Fibroblast of mammary gland (primary cell): ENCODE data around the gene PHYHIPL.

Source experiments
- DNase-seq: peaks from one replicate; pipeline ENCODE4 v3.0.0-alpha.2; 2010; ENCODE audit warnings: low read depth
- H3K4me3 ChIP-seq: 2 replicates; pipeline ENCODE4 v1.5.1; 2011; ENCODE audit warnings: low read depth, mild to moderate bottlenecking, low read length, moderate library complexity; ENCODE audit not compliant: control insufficient read depth
- TF ChIP-seq, protein P1 (sequence below): conservative IDR thresholded peaks from 2 replicates; pipeline ENCODE4 v1.5.1; 2011; ENCODE audit warnings: low read depth, low read length, inconsistent platforms; ENCODE audit not compliant: control insufficient read depth, insufficient read depth

Gene PHYHIPL

DNA sequence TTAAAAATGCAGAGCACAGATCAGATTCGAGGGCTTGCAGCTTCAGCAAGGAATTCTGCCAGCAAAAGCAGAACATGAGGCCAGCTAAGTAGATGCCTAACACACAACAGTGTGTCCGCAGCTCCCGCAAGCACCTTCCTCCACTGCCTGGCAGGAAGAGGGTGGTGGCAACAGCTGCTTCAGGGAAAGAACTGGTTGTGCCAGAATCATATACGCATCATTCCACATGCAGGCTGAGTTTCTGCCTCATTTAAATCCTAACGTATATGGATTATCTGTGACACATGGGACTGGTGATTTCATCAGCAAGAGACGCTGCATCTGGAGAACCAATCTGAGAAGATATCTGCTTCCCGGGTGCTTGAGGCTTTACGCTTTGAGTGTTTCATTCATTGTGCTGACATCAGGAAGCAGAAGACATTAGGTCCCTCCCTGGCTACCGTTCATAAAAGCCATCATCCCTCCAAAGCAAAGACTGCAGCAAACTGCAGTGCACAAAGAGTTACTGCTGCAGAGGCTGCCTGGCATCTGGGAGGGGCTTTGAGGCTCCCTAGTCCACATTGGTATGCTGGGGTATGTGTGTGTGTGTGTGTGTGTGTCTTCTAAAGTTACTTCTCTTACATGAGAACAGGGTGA is 107.1 kb downstream of the PHYHIPL start:
- H3K4me3 ChIP-seq, result no peak overlapping the region
- TF ChIP-seq, protein P1, sequence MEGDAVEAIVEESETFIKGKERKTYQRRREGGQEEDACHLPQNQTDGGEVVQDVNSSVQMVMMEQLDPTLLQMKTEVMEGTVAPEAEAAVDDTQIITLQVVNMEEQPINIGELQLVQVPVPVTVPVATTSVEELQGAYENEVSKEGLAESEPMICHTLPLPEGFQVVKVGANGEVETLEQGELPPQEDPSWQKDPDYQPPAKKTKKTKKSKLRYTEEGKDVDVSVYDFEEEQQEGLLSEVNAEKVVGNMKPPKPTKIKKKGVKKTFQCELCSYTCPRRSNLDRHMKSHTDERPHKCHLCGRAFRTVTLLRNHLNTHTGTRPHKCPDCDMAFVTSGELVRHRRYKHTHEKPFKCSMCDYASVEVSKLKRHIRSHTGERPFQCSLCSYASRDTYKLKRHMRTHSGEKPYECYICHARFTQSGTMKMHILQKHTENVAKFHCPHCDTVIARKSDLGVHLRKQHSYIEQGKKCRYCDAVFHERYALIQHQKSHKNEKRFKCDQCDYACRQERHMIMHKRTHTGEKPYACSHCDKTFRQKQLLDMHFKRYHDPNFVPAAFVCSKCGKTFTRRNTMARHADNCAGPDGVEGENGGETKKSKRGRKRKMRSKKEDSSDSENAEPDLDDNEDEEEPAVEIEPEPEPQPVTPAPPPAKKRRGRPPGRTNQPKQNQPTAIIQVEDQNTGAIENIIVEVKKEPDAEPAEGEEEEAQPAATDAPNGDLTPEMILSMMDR, result no peak
- DNase-seq, result no peak

DNA sequence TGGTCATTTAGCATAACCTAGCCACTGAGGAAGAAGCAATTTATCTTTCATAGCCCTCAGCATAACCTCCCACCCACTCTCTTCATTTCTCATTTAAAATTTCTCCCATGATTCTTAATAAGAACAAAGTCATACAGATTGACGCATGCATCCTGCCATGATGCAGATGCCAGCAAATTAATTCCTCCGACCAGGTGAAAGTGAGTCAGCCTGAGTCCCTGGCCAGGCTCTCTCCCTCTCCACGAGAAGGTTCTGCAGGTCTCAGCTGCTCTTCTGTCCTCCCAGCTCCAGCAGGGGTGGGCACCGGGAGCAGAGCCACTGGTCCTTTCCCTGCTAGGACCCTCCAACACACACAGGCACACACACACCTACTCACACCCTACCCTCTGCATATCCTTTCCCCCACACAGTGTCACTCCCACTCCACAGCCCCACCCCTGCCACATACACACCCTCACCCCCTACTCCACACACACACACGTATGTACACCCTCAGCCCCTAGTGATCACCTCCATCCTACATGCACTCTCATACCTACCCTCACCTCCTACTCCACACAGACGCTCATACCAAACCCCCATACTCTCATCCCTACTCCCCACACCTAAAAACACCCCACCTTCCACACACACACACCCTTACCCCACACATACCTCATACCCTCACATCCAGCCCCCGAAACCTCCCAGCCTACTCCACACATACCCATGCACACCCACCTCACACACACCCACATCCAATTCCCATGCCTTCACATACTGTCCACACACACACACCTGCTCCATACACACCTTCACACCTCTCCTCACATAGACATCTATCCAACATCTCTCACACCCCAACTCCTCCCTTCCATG is 107.9 kb downstream of the PHYHIPL start:
- no peak for DNase-seq
- no peak overlapping the region for H3K4me3 ChIP-seq
- TF ChIP-seq, protein P1, result no peak

DNA sequence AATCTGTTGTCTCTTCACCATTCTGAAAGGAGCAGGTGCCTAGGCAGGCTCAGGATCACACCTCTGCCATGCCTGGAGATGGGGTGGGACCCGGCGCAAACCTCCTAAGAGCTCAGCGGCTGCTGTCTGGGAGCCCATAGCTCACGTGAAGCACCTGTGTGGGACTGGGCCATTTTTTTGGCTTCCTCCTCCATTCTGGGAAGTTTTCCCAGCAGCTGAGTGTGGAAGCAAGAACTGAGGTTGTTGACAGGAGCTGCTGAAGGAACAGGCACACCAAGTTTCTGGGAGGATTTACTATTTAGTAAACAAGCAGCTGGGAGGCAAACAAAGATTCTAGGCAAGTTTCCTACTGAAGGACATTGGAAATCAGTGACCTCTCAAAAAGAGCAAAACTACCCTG is 108.6 kb downstream of the PHYHIPL start:
- TF ChIP-seq, protein P1, result no peak
- H3K4me3 ChIP-seq, result no peak overlapping the region
- DNase-seq, result no peak

DNA sequence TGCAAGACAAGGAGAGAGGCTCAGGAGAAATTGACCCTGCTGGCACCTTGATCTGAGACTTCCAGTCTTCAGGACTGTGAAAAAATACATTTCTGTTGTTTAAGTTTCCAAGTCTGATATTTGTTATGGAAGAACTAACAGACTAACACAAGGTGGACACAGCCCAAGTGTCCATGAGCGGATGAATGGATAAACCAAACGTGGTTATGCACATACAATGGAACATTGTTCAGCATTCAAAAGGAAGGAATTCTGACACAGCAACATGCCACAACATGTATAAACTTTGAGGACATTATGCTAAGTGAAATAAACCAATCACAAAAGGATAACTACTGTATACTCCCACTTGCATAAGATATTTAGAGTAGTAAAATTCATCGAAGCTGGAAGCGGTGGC is 109.4 kb downstream of the PHYHIPL start:
- no peak for DNase-seq
- no peak overlapping the region for H3K4me3 ChIP-seq
- TF ChIP-seq, protein P1, result no peak

DNA sequence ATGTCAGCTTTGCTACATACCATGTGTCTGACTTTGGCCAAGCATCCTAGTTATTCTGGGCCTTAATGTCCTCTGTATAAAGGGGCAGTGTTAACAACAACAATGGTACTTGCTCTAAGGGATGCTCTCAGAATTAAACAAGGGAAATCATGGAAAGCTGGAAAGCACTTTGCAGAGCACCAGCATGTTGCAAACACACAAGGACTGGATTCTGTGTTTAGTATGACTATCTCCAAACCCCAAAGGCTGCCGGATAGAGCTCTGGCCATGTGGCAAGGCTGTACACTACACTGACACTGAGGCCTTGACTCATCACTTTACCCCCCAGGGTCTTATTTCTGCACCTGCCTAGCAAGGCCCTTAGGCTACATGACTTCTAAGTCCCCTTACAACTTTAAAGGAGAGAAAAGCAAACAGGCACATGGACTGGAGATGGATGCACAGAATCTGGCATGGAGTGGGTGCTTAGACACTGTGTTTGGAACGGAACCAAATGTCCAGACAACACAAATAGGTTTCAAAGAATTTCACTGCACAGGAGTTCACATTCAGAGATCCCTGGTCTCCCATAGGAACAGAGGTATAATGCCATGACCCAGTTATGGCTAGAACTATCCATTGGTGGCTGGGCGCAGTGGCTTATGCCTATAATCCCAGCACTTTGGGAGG is 111.3 kb downstream of the PHYHIPL start:
- no peak overlapping the region for H3K4me3 ChIP-seq
- TF ChIP-seq, protein P1, result no peak
- no peak for DNase-seq

DNA sequence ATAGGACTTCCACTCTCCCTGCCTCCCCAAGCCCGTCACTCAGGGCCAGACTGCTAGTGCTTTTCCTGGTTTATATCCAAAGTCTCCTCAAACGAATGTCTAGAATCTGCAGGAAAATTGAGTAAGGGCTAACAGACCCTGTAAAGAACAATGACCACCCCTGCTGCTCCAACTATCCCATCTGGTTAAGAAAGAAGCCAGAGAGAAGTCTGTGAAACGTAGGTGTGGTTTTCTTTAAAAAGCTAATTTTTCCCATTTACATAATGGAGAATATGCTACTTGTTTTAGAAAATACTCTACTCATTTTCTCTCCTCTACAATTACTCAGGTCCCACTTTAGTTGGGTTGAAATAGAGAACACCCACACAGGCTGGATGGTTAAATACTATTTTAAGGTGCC is 113.4 kb downstream of the PHYHIPL start:
- H3K4me3 ChIP-seq, result no peak overlapping the region
- TF ChIP-seq, protein P1, result no peak
- no peak for DNase-seq
